Ureter (tissue), 1 donor: ENCODE data around the gene RABEP1. TPM values are rescaled to one million over a fixed set of nuclear protein-coding genes. Genes with fewer than 3 reads are reported as not detected.
"Not testable (repeated sequence)": the region's sequence is repeated elsewhere in the genome, so short reads cannot be mapped to it uniquely, and the experiment has no call there.

ENCODE experiments used
- DNase-seq: peaks from one replicate; pipeline ENCODE4 v3.0.0-alpha.2; 2020; ENCODE audit warnings: low spot score
- total RNA-seq: library from RNA; stranded (reverse); gene quantifications from one replicate; pipeline ENCODE4 v1.2.4, GENCODE V29; 2023
- donor health status: DM: yes; HTN: yes; CAD: no.

The RABEP1 gene, protein sequence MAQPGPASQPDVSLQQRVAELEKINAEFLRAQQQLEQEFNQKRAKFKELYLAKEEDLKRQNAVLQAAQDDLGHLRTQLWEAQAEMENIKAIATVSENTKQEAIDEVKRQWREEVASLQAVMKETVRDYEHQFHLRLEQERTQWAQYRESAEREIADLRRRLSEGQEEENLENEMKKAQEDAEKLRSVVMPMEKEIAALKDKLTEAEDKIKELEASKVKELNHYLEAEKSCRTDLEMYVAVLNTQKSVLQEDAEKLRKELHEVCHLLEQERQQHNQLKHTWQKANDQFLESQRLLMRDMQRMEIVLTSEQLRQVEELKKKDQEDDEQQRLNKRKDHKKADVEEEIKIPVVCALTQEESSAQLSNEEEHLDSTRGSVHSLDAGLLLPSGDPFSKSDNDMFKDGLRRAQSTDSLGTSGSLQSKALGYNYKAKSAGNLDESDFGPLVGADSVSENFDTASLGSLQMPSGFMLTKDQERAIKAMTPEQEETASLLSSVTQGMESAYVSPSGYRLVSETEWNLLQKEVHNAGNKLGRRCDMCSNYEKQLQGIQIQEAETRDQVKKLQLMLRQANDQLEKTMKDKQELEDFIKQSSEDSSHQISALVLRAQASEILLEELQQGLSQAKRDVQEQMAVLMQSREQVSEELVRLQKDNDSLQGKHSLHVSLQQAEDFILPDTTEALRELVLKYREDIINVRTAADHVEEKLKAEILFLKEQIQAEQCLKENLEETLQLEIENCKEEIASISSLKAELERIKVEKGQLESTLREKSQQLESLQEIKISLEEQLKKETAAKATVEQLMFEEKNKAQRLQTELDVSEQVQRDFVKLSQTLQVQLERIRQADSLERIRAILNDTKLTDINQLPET
- 40.4 TPM for total RNA-seq

DNA sequence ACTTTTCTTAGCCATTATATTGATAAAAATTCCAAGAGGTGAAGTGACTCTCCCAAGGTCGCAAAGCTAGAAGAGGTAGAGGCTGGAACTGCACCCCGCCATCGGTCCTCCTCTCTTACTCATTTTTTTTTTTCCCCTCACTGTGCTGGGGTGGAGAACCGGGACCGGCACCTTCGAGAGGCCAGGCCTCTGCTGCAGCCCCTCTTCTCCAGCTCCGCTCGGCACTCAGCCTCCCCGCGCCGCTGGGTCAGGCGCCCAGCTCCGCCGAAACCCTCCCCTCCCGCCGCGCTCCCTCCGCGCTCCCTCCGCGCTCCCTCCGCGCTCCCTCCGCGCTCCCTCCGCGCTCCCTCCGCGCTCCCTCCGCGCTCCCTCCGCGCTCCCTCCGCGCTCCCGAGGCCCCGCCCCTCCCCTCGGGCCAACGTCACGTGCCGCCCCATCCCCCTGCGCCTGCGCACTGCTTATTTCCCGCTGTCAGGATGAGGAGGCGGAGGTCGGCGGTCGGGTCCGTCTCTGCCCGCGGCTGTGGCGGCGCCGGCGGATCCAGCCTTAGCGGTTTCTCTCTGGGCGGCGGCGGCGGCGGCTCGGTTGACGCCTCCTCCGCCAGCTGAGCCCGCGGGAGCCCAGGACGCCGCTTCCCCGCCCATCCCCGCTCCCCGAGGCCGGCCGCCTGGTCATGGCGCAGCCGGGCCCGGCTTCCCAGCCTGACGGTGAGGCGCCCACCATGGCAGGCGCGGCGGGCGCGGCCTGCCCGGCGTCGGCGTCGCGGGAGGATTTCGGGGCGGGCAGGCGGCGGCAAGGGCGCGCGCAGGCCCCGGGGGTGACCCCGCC, at the start of gene RABEP1:
Gene RABEP1, plus strand, starts transcription at position 471 of the 828 bp plus-strand sequence. Its CDS starts 203 bp downstream, at position 674.
- peak; percentile 95 for DNase-seq

DNA sequence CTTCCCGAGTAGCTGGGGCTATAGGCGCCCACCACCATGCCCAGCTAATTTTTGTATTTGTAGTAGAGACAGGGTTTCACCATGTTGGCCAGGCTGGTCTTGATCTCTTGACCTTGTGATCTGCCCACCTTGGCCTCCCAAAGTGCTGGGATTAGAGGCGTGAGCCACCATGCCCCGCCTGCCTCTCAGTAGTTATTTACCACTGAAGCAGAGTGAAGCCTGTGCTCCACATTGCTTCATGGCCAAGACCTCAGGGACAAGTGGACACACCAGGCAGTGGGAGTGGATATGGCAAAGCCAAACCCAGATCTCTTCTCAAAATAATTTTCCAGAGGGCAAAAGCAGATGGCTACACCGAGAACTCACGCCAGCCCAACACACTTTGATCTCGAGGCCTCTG, 48.6 kb upstream of the RABEP1 start:
- not testable (repeated sequence) for DNase-seq

DNA sequence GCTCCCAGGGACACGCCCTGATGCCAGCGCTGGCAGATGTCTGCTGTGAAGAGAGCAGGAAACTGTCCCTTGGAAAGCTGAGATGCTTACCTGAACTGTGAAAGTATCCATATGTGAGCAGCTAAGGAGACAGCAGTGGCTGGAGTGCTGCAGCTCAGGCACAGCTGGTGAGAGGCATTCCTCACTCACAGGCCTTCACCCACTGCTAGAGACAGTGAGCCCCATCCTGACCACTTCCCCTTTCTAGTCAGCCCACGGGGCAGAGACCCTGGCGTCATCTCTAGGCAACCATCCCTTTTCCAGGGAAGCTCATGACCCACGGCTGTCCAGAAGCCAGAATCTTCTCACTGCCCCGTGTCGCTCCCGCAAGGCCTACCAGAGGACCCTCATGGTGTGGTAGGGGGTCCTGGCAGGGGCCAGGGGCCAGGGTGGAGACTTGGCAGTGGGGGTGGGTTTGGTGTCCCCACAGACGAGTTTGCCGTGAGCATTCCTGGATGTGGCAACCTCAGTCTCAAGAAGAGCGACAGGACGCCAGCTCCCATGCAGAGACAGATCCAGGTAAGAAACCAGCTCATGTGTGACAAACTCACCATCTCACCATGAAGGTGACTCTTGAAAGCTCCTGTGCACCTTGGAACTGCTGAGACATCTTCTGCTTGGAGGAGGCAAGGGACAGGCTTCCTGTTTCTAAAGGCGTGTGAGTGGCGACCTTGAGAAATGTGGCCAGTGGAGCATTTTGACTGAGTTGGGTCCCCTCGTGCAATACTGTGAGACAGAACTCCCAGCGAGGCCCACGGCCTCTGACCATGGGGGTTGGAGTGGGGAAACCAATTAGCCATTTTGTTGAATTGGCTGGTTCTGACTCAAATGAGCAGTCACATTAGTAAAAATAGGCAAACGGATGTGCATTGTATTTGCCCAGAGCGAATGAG, 47.2 kb upstream of the RABEP1 start, which contains the start of gene SCIMP:
Gene SCIMP, minus strand, starts transcription at position 216 of the 932 bp plus-strand sequence. Its CDS starts 105 bp downstream, at position 111.
- DNase-seq, result no peak

DNA sequence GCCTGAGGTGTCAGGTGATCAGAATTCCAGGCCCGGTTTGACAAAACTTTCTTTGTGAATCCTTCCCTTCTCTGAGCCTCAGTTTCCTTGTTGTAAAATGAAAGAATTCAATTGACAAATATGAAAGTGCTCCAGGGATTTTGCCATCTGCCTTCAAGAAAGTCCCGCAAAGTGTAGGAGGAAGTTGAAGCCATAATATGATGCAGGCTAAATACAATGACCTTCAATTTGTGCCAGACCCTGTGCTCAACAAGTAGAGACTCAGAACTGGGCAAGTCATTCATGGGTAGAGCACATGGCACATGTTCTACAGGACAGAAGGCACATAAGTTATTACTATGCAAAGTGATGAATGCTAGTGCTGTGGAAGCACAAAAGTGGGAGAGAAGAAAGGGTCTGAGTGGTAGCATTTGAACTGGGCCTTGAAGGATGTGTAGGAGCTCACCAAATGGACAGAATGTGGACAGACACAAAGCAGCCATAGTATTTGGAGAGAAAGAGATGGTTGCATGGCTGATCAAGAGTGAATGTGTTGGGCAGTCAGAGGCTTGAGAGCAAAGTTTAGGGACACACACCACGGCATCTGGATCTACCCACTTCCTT, 45.0 kb upstream of the RABEP1 start:
- no peak for DNase-seq

DNA sequence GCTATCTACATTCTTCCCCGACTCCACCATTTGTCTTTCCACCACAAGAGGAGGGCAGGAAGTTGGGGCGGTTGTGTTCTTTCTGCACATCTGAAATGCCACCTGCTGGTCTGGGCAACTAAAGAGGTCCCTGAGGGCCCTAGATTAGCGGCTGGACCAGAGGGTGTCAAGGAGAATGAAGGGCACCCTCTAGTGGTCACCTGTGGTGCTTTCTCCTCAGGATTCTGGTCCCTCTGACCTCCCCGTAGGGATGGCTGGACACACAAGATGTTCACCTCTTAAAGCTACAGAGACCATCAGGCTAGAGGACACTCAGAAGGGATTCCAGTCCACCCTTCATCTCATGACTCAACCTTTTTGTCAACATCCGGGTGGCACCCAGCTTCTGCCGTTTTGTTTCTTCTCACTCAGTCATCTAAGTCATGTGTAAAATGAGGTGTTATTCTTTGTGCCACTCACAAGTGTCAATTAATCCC, 44.5 kb upstream of the RABEP1 start:
- no peak for DNase-seq

DNA sequence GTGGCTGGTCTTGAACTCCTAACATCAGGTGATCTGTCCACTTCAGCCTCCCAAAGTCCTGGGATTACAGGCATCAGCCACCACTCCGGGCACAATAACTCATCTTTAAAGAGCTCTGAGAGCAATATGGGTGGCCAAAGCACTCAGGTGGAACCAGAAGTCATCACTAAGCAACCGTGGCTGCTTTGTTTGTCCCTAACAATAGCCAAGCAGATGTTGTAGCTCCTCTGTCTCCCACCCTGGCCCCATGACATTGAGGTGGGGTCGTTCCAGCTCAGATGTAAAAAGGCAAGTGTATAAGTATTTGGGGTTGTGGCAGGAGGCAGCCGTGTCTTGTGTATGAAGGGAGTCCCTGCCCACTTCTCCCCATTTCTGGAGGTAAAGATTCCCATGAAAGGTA, 43.8 kb upstream of the RABEP1 start:
- DNase-seq, result no peak

DNA sequence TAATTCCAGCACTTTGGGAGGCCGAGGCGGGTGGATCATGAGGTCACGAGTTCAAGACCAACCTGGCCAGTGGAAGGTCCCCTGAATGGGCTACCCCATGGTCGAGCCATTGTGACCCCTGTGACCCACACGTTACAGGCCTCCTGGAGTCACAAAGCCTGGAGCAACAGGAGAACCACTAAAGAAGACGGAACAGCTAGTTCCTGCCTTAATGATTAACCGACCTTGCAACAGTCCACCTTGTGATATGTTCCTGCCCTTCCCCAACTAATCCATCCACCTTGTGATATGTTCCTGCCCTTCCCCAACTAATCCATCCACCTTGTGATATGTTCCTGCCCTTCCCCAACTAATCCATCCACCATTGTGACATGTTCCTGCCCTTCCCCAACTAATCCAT, 42.3 kb upstream of the RABEP1 start:
- DNase-seq, result not testable (repeated sequence)

DNA sequence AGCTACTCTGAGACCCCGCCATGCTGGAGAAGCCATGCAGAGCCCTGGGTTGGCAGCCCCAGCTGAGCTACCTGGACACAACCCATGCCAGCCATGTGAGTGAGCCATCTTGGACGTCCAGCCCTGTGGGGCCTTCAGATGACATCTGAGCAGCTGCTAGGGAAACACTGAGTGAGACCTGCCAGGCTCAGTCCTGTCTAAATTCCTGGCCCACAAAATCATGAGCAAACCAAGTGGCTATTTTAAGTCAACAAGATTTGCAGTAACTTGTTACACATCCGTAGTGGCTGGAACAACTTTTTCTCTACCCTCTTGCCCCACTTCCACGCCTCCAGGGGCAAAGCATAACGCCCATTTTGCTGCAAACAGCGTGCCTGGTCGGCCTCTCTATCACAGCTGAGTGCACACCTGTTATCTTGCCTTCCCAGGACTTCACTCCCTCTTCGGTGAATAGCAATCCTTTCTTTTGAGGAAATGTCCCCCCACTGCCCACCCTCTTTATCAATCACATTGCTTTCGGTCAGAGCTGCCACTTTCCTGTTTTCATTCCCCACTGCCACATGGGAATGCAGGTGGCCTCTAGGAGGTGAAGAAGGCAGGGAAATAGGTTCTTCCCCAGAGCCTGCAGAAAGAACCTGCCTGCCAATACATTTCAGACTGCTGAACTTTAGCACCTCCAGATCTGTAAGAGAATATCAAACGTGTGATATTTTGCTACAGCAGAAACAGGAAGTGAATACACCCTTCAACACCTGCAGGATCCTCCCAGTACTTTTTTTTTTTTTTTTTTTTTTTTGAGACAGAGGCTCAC, 40.0 kb upstream of the RABEP1 start:
- no peak for DNase-seq

DNA sequence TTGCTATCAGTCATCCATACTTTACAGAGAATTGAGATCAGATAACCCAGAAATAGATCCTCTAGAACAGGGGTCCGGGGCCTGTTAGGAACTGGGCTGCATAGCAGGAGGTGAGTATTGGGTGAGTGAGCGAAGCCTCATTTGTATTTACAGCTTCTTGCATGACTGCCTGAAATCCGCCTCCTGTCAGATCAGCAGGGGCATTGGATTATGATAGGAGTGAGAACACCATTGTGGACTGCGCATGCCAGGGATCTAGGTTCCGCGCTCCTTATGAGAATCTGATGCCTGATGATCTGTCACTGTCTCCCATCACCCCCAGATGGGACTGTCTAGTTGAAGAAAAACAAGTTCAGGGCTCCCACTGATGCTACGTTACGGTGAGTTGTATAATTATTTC, 34.5 kb upstream of the RABEP1 start:
- DNase-seq, result no peak

DNA sequence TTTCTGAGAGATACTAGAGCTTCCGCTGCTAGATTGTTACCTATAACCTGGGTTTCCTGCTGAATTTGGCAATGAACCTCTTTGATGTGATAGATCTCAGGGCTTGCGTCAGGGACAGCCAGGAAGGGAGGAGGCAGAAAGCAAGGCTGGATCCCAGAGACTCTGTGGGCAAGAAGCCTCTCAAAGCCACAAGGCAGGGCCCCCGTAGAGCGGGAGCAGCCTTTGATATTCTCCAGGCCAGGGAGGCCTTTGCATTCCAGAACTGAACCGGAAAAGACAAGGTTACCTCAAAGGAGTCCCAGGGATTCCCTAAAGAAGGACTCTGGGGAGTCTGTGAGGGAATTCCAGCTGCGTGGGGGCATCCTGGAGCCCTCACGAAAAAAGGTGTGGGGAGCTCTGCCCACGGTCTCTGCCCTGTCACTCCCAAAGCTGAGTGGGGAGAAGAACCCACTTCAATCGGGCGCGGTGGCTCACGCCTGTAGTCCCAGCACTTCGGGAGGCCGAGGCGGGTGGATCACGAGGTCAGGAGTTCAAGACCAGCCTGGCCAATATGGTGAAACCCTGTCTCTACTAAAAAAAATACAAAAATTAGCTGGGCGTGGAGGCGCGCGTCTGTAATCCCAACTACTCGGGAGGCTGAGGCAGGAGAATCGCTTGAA, 33.1 kb upstream of the RABEP1 start:
- no peak for DNase-seq

DNA sequence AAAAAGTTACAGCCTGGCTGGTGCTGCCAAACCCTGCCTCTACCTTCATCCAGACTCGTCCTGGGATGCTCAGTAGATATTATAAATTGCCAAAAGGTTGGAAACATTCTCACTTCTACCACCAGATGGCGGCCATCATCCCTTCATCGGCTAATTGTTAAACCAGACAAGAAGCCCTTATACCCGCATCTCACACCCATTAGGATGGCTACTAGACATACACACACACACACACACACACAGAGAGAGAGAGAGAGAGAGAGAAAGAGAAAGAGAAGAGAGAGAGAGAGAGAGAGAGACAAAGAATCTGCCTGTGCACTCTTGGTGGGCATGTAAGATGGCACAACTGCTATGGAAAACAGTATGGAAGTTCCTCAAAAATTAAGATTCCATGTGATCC, 32.5 kb upstream of the RABEP1 start:
- DNase-seq, result peak; percentile 55

DNA sequence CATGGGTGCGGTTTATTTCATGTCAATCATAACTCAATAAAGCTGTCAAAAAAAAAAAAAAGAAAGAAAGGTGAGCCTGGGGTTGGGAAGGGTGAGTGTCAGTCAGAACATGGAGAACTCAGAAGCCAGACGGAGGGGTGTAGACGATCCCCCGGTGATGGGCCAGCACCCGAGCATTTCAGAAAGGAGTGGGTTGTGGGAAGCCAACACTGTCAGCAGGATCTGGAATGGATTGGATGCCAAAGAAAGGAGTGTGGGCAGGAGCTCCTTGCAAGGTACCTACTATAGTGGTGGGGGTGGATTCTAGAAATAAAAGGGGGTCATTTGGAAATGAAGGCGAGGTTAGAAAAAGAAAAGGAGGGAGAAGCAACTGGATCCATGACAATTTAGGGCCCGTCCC, 27.7 kb upstream of the RABEP1 start:
- DNase-seq, result no peak

DNA sequence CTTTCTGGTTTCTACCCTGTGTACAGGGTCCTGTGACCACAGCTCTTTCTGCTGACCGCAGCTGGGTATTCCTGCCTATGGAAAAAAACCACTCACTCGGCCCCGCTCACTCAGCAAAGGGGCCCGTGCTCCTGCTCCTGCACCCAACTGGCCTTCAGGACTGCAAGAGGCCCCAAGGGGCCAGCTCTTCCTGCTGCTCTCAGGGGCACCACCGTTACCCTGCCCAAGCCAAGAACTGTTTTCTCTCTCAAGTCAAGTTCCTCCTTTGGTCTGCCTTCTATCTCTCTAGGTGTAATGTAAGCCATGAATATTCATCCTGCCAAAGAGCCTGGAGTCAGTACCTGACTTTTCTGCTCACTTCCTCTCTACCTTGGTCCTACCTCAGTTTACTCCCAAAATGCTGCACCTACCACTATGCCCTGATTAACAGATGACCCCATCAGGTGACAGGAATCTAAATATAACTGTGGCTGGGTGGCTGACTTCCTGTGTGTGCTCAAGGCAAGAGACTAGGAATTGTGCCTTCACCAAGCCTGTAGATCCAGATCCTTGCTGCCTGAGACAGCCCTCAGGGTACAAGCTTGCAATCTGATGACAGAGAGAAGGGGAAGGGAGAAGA, 27.1 kb upstream of the RABEP1 start:
- no peak for DNase-seq

DNA sequence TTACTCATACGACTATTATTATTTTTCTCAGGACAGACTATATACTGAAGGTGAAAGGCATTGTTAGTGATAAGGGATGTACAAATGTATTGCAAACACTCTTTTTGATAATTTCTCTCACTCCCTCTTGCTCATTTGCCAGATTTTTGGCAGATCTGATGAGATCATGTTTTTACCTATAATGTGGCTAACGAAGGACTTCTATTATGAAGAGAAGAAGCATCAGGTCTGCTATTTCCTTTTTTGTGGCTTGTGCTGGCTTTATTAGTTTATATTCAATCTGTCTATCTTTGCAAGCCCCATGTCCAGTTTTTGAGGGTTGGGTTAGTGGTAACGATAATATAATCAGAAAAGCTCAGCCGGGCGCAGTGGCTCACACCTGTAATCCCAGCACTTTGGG, 25.0 kb upstream of the RABEP1 start:
- DNase-seq, result no peak

DNA sequence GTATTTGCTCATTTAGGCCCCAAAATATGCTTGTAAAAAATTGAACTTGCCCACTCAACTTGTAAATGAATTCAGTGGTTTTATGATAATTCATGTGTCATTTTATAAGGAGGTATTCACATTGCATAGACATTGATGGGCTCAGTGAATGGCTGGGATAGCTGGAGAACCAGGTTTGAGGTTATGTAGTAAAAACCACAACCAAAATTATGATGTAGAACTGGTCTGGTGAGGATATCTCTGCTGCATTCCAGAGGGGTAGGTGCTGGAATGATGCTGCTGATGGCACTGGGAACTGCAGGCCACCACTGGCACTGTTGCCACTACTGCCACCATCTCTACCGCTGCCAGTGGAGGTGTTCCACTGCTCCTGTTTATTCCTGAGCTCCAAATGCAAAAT, 21.5 kb upstream of the RABEP1 start:
- DNase-seq, result no peak

DNA sequence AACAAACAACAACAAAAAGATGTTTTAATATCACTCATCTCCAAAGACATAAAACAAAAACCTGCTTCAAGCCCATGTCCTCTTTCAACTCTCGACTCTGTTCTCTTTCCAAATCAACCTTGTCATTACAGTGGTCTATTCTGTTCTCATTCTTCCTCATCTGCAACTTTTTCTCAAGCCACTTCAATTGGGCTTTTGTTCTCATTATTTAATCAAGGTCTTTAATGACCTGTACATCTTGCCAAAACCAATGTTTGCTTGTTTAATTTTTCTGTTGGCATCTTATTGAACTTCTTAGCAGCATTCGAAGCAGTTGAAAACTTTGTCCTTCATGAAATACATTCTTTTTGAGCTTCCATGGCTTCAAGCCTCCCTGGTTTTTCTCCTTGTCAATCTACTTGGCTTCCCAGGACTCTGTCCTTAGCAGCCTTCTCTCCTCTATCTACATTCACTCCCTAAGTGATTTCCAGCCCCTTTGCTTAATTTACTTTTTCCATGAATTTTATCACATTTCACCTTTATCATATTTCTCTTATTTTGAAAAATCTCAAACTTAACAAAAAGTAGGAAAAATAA, 19.6 kb upstream of the RABEP1 start:
- no peak for DNase-seq

DNA sequence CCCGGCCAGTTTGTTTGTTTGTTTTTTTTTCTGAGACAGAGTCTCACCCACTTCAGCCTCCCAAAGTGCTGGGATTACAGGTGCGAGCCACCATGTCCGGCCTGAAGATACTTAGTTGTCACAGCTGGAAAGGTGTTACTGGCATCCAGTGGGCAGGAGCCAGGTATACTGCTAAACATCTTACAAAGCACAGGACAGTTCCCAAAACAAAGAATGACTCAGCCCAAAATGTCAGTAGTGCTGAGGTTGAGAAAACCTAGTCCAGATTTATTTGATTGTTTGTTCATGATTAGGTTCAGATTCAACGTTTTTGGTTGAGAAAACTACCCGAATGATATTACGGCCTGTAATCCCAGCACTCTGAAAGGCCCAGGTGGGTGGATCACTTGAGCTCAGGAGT, 18.6 kb upstream of the RABEP1 start:
- DNase-seq, result no peak

DNA sequence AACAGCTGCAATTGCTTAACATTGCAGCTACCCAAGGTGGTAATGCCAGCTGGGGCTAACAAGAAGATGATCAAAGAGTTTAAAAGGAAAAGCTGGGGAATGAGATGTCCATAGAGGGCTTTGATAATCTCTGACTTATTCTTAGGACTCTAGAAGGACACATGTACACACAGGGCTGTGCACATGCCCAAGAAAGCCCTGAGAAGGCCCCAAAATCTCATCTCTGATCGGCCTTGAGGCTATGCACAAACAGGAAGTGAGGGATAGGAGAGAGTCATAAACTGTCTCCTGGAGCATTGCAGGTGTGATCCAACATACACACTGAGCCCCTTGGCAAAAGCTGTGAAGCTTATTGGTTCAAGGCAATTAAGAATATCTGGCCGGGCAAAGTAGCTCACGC, 17.2 kb upstream of the RABEP1 start:
- no peak for DNase-seq
